H1 (cell line): ENCODE measurements around the gene PDK4. TPM values are rescaled to one million over a fixed set of nuclear protein-coding genes. Genes with fewer than 3 reads are reported as not detected.

ENCODE experiments used
- CTCF ChIA-PET: fragments of 300-600 bp; sonication (Branson Sonifier 250); formaldehyde crosslinking; loops from one replicate; lab custom pipeline; 2021; ENCODE audit not compliant: partially characterized antibody; lab: Charles Lee
- POLR2A ChIA-PET: fragments of 300-600 bp; sonication (Branson Sonifier 250); formaldehyde crosslinking; loops from one replicate; lab custom pipeline; 2021; ENCODE audit warnings: inconsistent platforms; ENCODE audit not compliant: partially characterized antibody; lab: Charles Lee
- DNase-seq, 2 experiments: peaks; one replicate each; pipeline versions ENCODE4 v3.0.0 to v3.0.0-alpha.2; 2010 to 2022; ENCODE audit warnings: low spot score in 2 of 2, low read depth in 1 of 2, mixed read lengths in 1 of 2
- FAIRE-seq: peaks from 2 replicates; lab custom pipeline; 2011; peaks lifted over from hg19 to GRCh38; lab: Jason Lieb, UNC
- H2AFZ ChIP-seq: 2 replicates; pipeline ENCODE4 v1.8.1; 2012; ENCODE audit warnings: low read length, inconsistent platforms
- H2AK5ac ChIP-seq: 2 replicates; pipeline ENCODE4 v1.6.1; 2013; ENCODE audit warnings: low read depth, low read length
- H2BK120ac ChIP-seq: replicated peaks from 2 replicates; pipeline ENCODE3; 2013; ENCODE audit warnings: low read depth, low read length, inconsistent platforms
- H2BK12ac ChIP-seq: 2 replicates; pipeline ENCODE4 v1.6.1; 2013; ENCODE audit warnings: low read depth, low read length
- H2BK15ac ChIP-seq: 2 replicates; pipeline ENCODE4 v1.6.1; 2013; ENCODE audit warnings: low read length
- H2BK20ac ChIP-seq: 2 replicates; pipeline ENCODE4 v1.6.1; 2013; ENCODE audit warnings: low read length
- H2BK5ac ChIP-seq: 2 replicates; pipeline ENCODE4 v1.6.1; 2013; ENCODE audit warnings: low read depth, low read length
- H3K14ac ChIP-seq: 2 replicates; pipeline ENCODE4 v1.6.1; 2013; ENCODE audit warnings: inconsistent platforms; ENCODE audit not compliant: insufficient read length
- H3K18ac ChIP-seq: 2 replicates; pipeline ENCODE4 v1.6.1; 2013; ENCODE audit warnings: low read length; ENCODE audit errors: extremely low read depth
- H3K23ac ChIP-seq: 2 replicates; pipeline ENCODE4 v1.6.1; 2013; ENCODE audit warnings: inconsistent platforms; ENCODE audit not compliant: insufficient read length
- H3K23me2 ChIP-seq: 2 replicates; pipeline ENCODE4 v1.6.1; 2013; ENCODE audit warnings: low read depth, low read length
- H3K27ac ChIP-seq: 2 replicates; pipeline ENCODE4 v1.6.1; 2011; ENCODE audit warnings: low read depth, low read length, inconsistent platforms
- H3K27me3 ChIP-seq, 4 experiments: replicated peaks in 1 of 4; 1 replicate in 1 of 4; 2 replicates in 3 of 4; pipeline versions ENCODE4 v1.6.1 to v1.8.1; 2011 to 2013; ENCODE audit warnings: low read length in 3 of 4, mild to moderate bottlenecking in 3 of 4, inconsistent platforms in 2 of 4, mixed read lengths in 2 of 4, moderate library complexity in 1 of 4; ENCODE audit not compliant: control insufficient read depth in 3 of 4, insufficient read depth in 3 of 4; ENCODE audit errors: extremely low read depth in 1 of 4
- H3K36me3 ChIP-seq, 4 experiments: 2 replicates each; pipeline versions ENCODE4 v1.6.1 to v1.8.1; 2011 to 2013; ENCODE audit warnings: mild to moderate bottlenecking in 4 of 4, low read length in 3 of 4, moderate library complexity in 2 of 4, control low read depth in 1 of 4, inconsistent platforms in 1 of 4; ENCODE audit not compliant: insufficient read depth in 4 of 4, control insufficient read depth in 2 of 4
- H3K4ac ChIP-seq: replicated peaks from 2 replicates; pipeline ENCODE3; 2013; ENCODE audit warnings: low read length, low read depth, mixed read lengths, inconsistent platforms; ENCODE audit not compliant: insufficient read length
- H3K4me1 ChIP-seq, 4 experiments: replicated peaks in 1 of 4; 1 replicate in 1 of 4; 2 replicates in 3 of 4; pipeline versions ENCODE4 v1.6.1 to v1.8.1; 2011 to 2013; ENCODE audit warnings: low read length in 3 of 4, inconsistent platforms in 2 of 4, mixed read lengths in 1 of 4; ENCODE audit not compliant: insufficient read depth in 4 of 4, control insufficient read depth in 3 of 4
- H3K4me2 ChIP-seq, 2 experiments: 2 replicates each; pipeline versions ENCODE4 v1.6.1 to v1.8.1; 2011 to 2013; ENCODE audit warnings: low read depth in 2 of 2, low read length in 2 of 2, control low read depth in 1 of 2, inconsistent platforms in 1 of 2, mild to moderate bottlenecking in 1 of 2; ENCODE audit not compliant: insufficient read depth in 1 of 2
- H3K4me3 ChIP-seq, 4 experiments: fragments of 200-600, 300-600 bp in 1 of 4; sonication (generic), shearing (Covaris generic), sonication (Bioruptor Twin) in 1 of 4; 2 replicates each; pipeline versions ENCODE4 v1.5.1 to v1.8.1; 2011 to 2016; ENCODE audit warnings: low read length in 4 of 4, low read depth in 3 of 4, control low read depth in 2 of 4, inconsistent platforms in 2 of 4, mild to moderate bottlenecking in 2 of 4, mixed read lengths in 1 of 4, moderate library complexity in 1 of 4; ENCODE audit not compliant: insufficient read depth in 2 of 4; ENCODE audit errors: extremely low read depth in 1 of 4
- H3K56ac ChIP-seq: replicated peaks from 2 replicates; pipeline ENCODE3; 2013; ENCODE audit warnings: low read depth, mild to moderate bottlenecking, mixed read lengths, low read length, inconsistent platforms; ENCODE audit not compliant: insufficient read length
- H3K79me1 ChIP-seq: 2 replicates; pipeline ENCODE4 v1.6.1; 2013; ENCODE audit warnings: low read depth, low read length, control low read depth
- H3K79me2 ChIP-seq, 2 experiments: 2 replicates each; pipeline versions ENCODE4 v1.6.1 to v1.8.1; 2012 to 2013; ENCODE audit warnings: low read length in 2 of 2, mild to moderate bottlenecking in 2 of 2, inconsistent platforms in 1 of 2; ENCODE audit not compliant: insufficient read depth in 2 of 2, control insufficient read depth in 1 of 2
- H3K9ac ChIP-seq, 4 experiments: replicated peaks in 1 of 4; 1 replicate in 1 of 4; 2 replicates in 3 of 4; pipeline versions ENCODE4 v1.6.1 to v1.8.1; 2011 to 2013; ENCODE audit warnings: low read depth in 3 of 4, low read length in 3 of 4, control low read depth in 2 of 4, mild to moderate bottlenecking in 2 of 4, moderate library complexity in 2 of 4, inconsistent platforms in 1 of 4; ENCODE audit errors: extremely low read depth in 1 of 4
- H3K9me3 ChIP-seq, 2 experiments: 2 replicates each; pipeline versions ENCODE4 v1.6.1 to v1.8.1; 2012 to 2013; ENCODE audit warnings: mild to moderate bottlenecking in 2 of 2, moderate library complexity in 2 of 2, control low read depth in 1 of 2, inconsistent platforms in 1 of 2, low read depth in 1 of 2, low read length in 1 of 2, mixed read lengths in 1 of 2; ENCODE audit not compliant: insufficient read depth in 2 of 2
- H4K20me1 ChIP-seq, 2 experiments: replicated peaks in 1 of 2; 2 replicates each; pipeline versions ENCODE3 to v1.8.1; 2011 to 2013; ENCODE audit warnings: inconsistent platforms in 2 of 2, low read length in 2 of 2, mild to moderate bottlenecking in 1 of 2; ENCODE audit not compliant: insufficient read depth in 2 of 2, control insufficient read depth in 1 of 2
- H4K5ac ChIP-seq: 2 replicates; pipeline ENCODE4 v1.6.1; 2013; ENCODE audit warnings: low read length, low read depth, mixed read lengths, inconsistent platforms; ENCODE audit not compliant: insufficient read length
- H4K8ac ChIP-seq: 2 replicates; pipeline ENCODE4 v1.8.0; 2013; ENCODE audit warnings: mild to moderate bottlenecking, moderate library complexity, low read length, inconsistent platforms; ENCODE audit not compliant: insufficient read depth; ENCODE audit errors: extremely low read depth
- H4K91ac ChIP-seq: replicated peaks from 2 replicates; pipeline ENCODE3; 2013; ENCODE audit warnings: low read length, mixed read lengths, inconsistent platforms; ENCODE audit not compliant: insufficient read length
- EGR1 ChIP-seq: IDR thresholded peaks from 2 replicates; pipeline ENCODE4 v1.6.1; 2011; ENCODE audit warnings: low read depth, low read length, borderline replicate concordance
- EP300 ChIP-seq, 2 experiments: IDR thresholded peaks; 1 replicate in 1 of 2; 2 replicates in 1 of 2; pipeline ENCODE4 v1.6.1; 2011 to 2012; ENCODE audit warnings: low read depth in 2 of 2, low read length in 2 of 2, mild to moderate bottlenecking in 2 of 2, borderline replicate concordance in 1 of 2, inconsistent platforms in 1 of 2, moderate library complexity in 1 of 2
- FOSL1 ChIP-seq: IDR thresholded peaks from 2 replicates; pipeline ENCODE4 v1.6.1; 2011; ENCODE audit warnings: mild to moderate bottlenecking, low read depth, low read length, moderate library complexity; ENCODE audit not compliant: insufficient read depth
- KDM5A ChIP-seq: fragments of 200-600 bp; IDR thresholded peaks from 2 replicates; pipeline ENCODE4 v1.7.1; 2012; ENCODE audit warnings: mild to moderate bottlenecking, low read length, inconsistent platforms, mixed read lengths
- POLR2A ChIP-seq, 2 experiments: IDR thresholded peaks; 1 replicate in 1 of 2; 2 replicates in 1 of 2; pipeline ENCODE4 v1.6.1; 2011; ENCODE audit warnings: low read depth in 2 of 2, low read length in 2 of 2, mild to moderate bottlenecking in 2 of 2; ENCODE audit errors: control extremely low read depth in 1 of 2
- RNF2 ChIP-seq: fragments of 200-900, 300-1000 bp; sonication (generic); IDR thresholded peaks from 2 replicates; pipeline ENCODE4 v1.7.1; 2016; ENCODE audit warnings: borderline replicate concordance, low read depth, mild to moderate bottlenecking, antibody characterized with exemption, low read length; ENCODE audit not compliant: poor library complexity, severe bottlenecking; ENCODE audit errors: missing control alignments
- RXRA ChIP-seq: IDR thresholded peaks from 2 replicates; pipeline ENCODE4 v1.6.1; 2011; ENCODE audit warnings: low read depth, mild to moderate bottlenecking, low read length, moderate library complexity; ENCODE audit not compliant: insufficient read depth
- SP1 ChIP-seq: IDR thresholded peaks from 2 replicates; pipeline ENCODE4 v1.6.1; 2011; ENCODE audit warnings: low read depth, low read length
- USF2 ChIP-seq: IDR thresholded peaks from 2 replicates; pipeline ENCODE4 v1.6.1; 2011; ENCODE audit warnings: low read length, improper control_type of control experiment
- WGBS, 2 experiments: shearing (Covaris generic) in 1 of 2; methylation state at CpG; one replicate each; pipeline versions ENCODE4 v1.1.6 to v1.1.7; 2013 to 2015; ENCODE audit warnings: low lambda C conversion rate in 2 of 2, mixed read lengths in 2 of 2, inconsistent platforms in 1 of 2, low coverage in 1 of 2, missing lambda C conversion rate in 1 of 2; ENCODE audit not compliant: insufficient replicate concordance in 2 of 2, insufficient coverage in 1 of 2, insufficient read length in 1 of 2; ENCODE audit errors: extremely low coverage in 1 of 2, missing lambda C conversion rate in 1 of 2; 5-methylcytosine and 5-hydroxymethylcytosine counted together
- polyA plus RNA-seq, 7 experiments: library from polyadenylated mRNA; depleted of rRNA in 3 of 7; stranded (reverse) in 5 of 7; unstranded in 2 of 7; fragments of >200 nt in 5 of 7; fragments of 200-250 nt in 2 of 7; gene quantifications; 1 replicate in 5 of 7; 2 replicates in 1 of 7; 4 replicates in 1 of 7; pipeline versions ENCODE4 v1.2.1 to v1.2.3, GENCODE V29; 2011 to 2013; ENCODE audit warnings: missing spikeins in 2 of 7, mixed read lengths in 2 of 7
- total RNA-seq: library from RNA; stranded (reverse); fragmentation: NEBNext Ultra II Directional; extraction: Animal tissue kit (Norgen Biotek cat#: 25700); gene quantifications from 2 replicates; pipeline ENCODE4 v1.2.1, GENCODE V29; 2021

Gene PDK4
- total and polyA plus RNA-seq, 2 of the 8 experiments (the other 6 are each of a cell fraction or from before 2014, with no cell fraction given) = 0.26 TPM; not detected in 1

GRCh38 chr7:95581467-95581866 is 14.8 kb downstream of the PDK4 start:
- POLR2A ChIA-PET = no interaction called here

More at GRCh38 chr7:95581467-95581866, 14.8 kb downstream of the PDK4 start:
- H2BK15ac ChIP-seq = no peak overlapping the region
- no peak overlapping the region for H3K4ac ChIP-seq
- H3K4me3 ChIP-seq = no peak overlapping the region
- no peak overlapping the region for H2BK20ac ChIP-seq
- DNase-seq = no peak
- no peaks in the 10 kb centered on the region for H3K23me2 ChIP-seq
- H3K23ac ChIP-seq = no peak overlapping the region
- H4K91ac ChIP-seq = no peak overlapping the region
- H4K20me1 ChIP-seq = no peaks in the 10 kb centered on the region
- no peaks in the 10 kb centered on the region for H3K79me1 ChIP-seq
- H4K5ac ChIP-seq = no peak overlapping the region
- TF ChIP-seq RXRA (no peak), EGR1 (no peak), EP300 (IDR thresholded peaks at IDR 0.05; ENCODE audit: borderline replicate concordance in 1 of 2, low read depth in 2 of 2, low read length in 2 of 2) (no peak), USF2 (no peak), RNF2 (no peak), SP1 (no peak), KDM5A (no peak), POLR2A (IDR thresholded peaks at IDR 0.05; ENCODE audit: control extremely low read depth in 1 of 2, low read depth in 2 of 2, low read length in 2 of 2) (no peak), FOSL1 (no peak)
- peaks cover 0 to 4% (median 0%) of the 10 kb centered on the region in 4 experiments; a peak in 1 of 7 replicates for H3K4me1 ChIP-seq
- no peak overlapping the region for H2AFZ ChIP-seq
- 86% methylated on average over 3 of the region's 3 CpGs; no CpG with 5 or more reads in 1 of the 2 experiments for WGBS, 2 experiments
- H3K14ac ChIP-seq = no peak overlapping the region
- no peak overlapping the region for H3K9ac ChIP-seq
- H3K56ac ChIP-seq = no peak overlapping the region
- no peak overlapping the region for H3K18ac ChIP-seq
- no peak overlapping the region for H2BK5ac ChIP-seq
- CTCF ChIA-PET = interaction anchor here (1.4 kb wide), 1 partner anchor 70 kb away, joined by 4 read pairs; no protein-coding TSS in a partner anchor
- no peak for FAIRE-seq
- H4K8ac ChIP-seq = no peak overlapping the region
- H3K27ac ChIP-seq = no peak overlapping the region
- H2BK120ac ChIP-seq = no peak overlapping the region
- no peaks in the 10 kb centered on the region for H3K27me3 ChIP-seq
- no peak overlapping the region for H3K4me2 ChIP-seq
- no peaks in the 10 kb centered on the region for H3K9me3 ChIP-seq
- H3K36me3 ChIP-seq = no peaks in the 10 kb centered on the region
- no peak overlapping the region for H2AK5ac ChIP-seq
- no peaks in the 10 kb centered on the region for H3K79me2 ChIP-seq
- no peak overlapping the region for H2BK12ac ChIP-seq
